ENCODE results near the gene CNTNAP2. TPM values are rescaled to one million over a fixed set of nuclear protein-coding genes. Genes with fewer than 3 reads are reported as not detected.

The CNTNAP2 gene
- polyA plus RNA-seq, 1 experiment: not detected

GRCh38 chr7:148149730-148150129 is 2033.1 kb downstream of the CNTNAP2 start:
- ChIA-PET CTCF (no interaction called here), POLR2A (no interaction called here)
- Histone ChIP-seq H3K36me3 (ENCODE audit: control insufficient read depth, insufficient read depth, low read length) (no peaks in the 10 kb centered on the region), H3K27me3 (ENCODE audit: control insufficient read depth, insufficient read depth, low read length) (no peaks in the 10 kb centered on the region), H3K4me3 (ENCODE audit: low read depth, low read length) (no peak overlapping the region)
- no peak for DNase-seq (ENCODE audit: low read depth)
- no peak for TF ChIP-seq CTCF (IDR thresholded peaks at IDR 0.05; ENCODE audit: insufficient read depth, low read depth, low read length)

- TF ChIP-seq CTCF (IDR thresholded peaks at IDR 0.05; ENCODE audit: insufficient read depth, low read depth, low read length): no peak
- DNase-seq (ENCODE audit: low read depth): no peak
- H3K4me3 ChIP-seq (ENCODE audit: low read depth, low read length): no peak overlapping the region
- ChIA-PET CTCF (no interaction called here), POLR2A (no interaction called here)
- H3K36me3 ChIP-seq (ENCODE audit: control insufficient read depth, insufficient read depth, low read length): no peaks in the 10 kb centered on the region
- H3K27me3 ChIP-seq (ENCODE audit: control insufficient read depth, insufficient read depth, low read length): no peaks in the 10 kb centered on the region
Measured at GRCh38 chr7:148151778-148152177, 2035.2 kb downstream of the CNTNAP2 start.

- ChIA-PET POLR2A (no interaction called here), CTCF (no interaction called here)
- H3K27me3 ChIP-seq (ENCODE audit: control insufficient read depth, insufficient read depth, low read length): no peaks in the 10 kb centered on the region
- no peak for DNase-seq (ENCODE audit: low read depth)
- H3K4me3 ChIP-seq (ENCODE audit: low read depth, low read length): no peak overlapping the region
- H3K36me3 ChIP-seq (ENCODE audit: control insufficient read depth, insufficient read depth, low read length): no peaks in the 10 kb centered on the region
- no peak for TF ChIP-seq CTCF (IDR thresholded peaks at IDR 0.05; ENCODE audit: insufficient read depth, low read depth, low read length)
Measured at GRCh38 chr7:148153616-148154284, 2037.1 kb downstream of the CNTNAP2 start.

GRCh38 chr7:148155000-148155399 is 2038.4 kb downstream of the CNTNAP2 start:
- CTCF ChIA-PET: no interaction called here
- H3K4me3 ChIP-seq (ENCODE audit: low read depth, low read length): no peak overlapping the region
- no peak for DNase-seq (ENCODE audit: low read depth)
- no peak for TF ChIP-seq CTCF (IDR thresholded peaks at IDR 0.05; ENCODE audit: insufficient read depth, low read depth, low read length)
- no peaks in the 10 kb centered on the region for H3K36me3 ChIP-seq (ENCODE audit: control insufficient read depth, insufficient read depth, low read length)
- POLR2A ChIA-PET: no interaction called here
- no peaks in the 10 kb centered on the region for H3K27me3 ChIP-seq (ENCODE audit: control insufficient read depth, insufficient read depth, low read length)

DNA sequence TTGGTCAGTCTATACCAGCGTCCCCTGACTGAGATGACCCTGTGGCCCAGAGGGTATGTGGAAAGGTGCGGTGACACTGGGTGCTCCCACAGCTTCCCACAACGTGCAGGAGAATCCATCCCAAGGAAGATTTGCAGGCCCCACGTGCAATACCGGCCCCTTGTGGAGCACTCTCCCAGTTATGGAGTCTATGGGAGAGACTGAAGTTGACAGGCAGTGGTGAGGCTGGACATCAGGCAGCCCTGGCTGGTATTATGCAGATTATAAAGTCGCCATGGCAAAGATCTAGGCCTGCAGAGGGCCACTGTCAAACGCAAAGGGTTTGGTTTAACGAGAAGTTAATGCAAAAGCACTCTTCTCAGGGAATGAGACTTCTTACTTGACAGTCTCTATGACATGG is 2039.2 kb downstream of the CNTNAP2 start:
- no peaks in the 10 kb centered on the region for H3K36me3 ChIP-seq (ENCODE audit: control insufficient read depth, insufficient read depth, low read length)
- ChIA-PET CTCF (no interaction called here), POLR2A (no interaction called here)
- H3K4me3 ChIP-seq (ENCODE audit: low read depth, low read length): no peak overlapping the region
- no peak for TF ChIP-seq CTCF (IDR thresholded peaks at IDR 0.05; ENCODE audit: insufficient read depth, low read depth, low read length)
- H3K27me3 ChIP-seq (ENCODE audit: control insufficient read depth, insufficient read depth, low read length): no peaks in the 10 kb centered on the region
- no peak for DNase-seq (ENCODE audit: low read depth)

All from BJ (cell line).